IMR-90 (cell line): ENCODE results near the gene ZNG1A.

Source experiments
- CTCF ChIP-seq: conservative IDR thresholded peaks from 2 replicates; pipeline ENCODE4 v1.5.1; 2012; ENCODE audit warnings: mild to moderate bottlenecking, low read depth, low read length, improper control_type of control experiment
- ELK1 ChIP-seq: fragments of 150-350 bp; IDR thresholded peaks from 2 replicates; pipeline ENCODE4 v1.6.1; 2016; ENCODE audit warnings: low read depth, mild to moderate bottlenecking, low read length, moderate library complexity, borderline replicate concordance
- FOS ChIP-seq: fragments of 150-350 bp; IDR thresholded peaks from 2 replicates; pipeline ENCODE4 v1.6.1; 2016; ENCODE audit warnings: low read depth, low read length
- MAFK ChIP-seq: IDR thresholded peaks from 2 replicates; pipeline ENCODE4 v1.6.1; 2012; ENCODE audit warnings: low read depth, low read length, improper control_type of control experiment
- MXI1 ChIP-seq: IDR thresholded peaks from 2 replicates; pipeline ENCODE4 v1.6.1; 2012; ENCODE audit warnings: low read depth, mild to moderate bottlenecking, low read length, moderate library complexity, borderline replicate concordance
- NFE2L2 ChIP-seq: fragments of 150-350 bp; IDR thresholded peaks from 2 replicates; pipeline ENCODE4 v1.6.1; 2016; ENCODE audit warnings: low read depth, mild to moderate bottlenecking, low read length
- POLR2A ChIP-seq: IDR thresholded peaks from 2 replicates; pipeline ENCODE4 v1.6.1; 2012; ENCODE audit warnings: mild to moderate bottlenecking, low read depth, low read length
- RAD21 ChIP-seq: IDR thresholded peaks from 2 replicates; pipeline ENCODE4 v1.6.1; 2012; ENCODE audit warnings: low read length, improper control_type of control experiment
- RFX5 ChIP-seq: IDR thresholded peaks from 2 replicates; pipeline ENCODE4 v1.8.0; 2012; ENCODE audit warnings: low read depth, mild to moderate bottlenecking, low read length, moderate library complexity
- USF2 ChIP-seq: fragments of 150-350 bp; IDR thresholded peaks from 2 replicates; pipeline ENCODE4 v1.6.1; 2017; ENCODE audit warnings: mild to moderate bottlenecking, antibody characterized with exemption, low read length, low read depth

GRCh38 chr9:214351-214647 is 35.4 kb upstream of the ZNG1A start:
- TF ChIP-seq FOS (no peak), MXI1 (no peak), CTCF (no peak), RFX5 (no peak), POLR2A (no peak), NFE2L2 (no peak), USF2 (no peak), MAFK (no peak), ELK1 (no peak), RAD21 (no peak)
